Lung microvascular endothelial cell (primary cell): Measurements from ENCODE around the gene ATRNL1. TPM values are rescaled to one million over a fixed set of nuclear protein-coding genes. Genes with fewer than 3 reads are reported as not detected.

Experiments
- DNase-seq, 2 donors: peaks; one replicate each; pipeline versions ENCODE4 v3.0.0 to v3.0.0-alpha.2; 2010; ENCODE audit warnings: low read depth in 2 of 2
- total RNA-seq: library from RNA; depleted of rRNA; stranded (reverse); fragments of >200 nt; gene quantifications from 2 replicates; pipeline ENCODE4 v1.2.1, GENCODE V29; 2014

Gene ATRNL1
- total RNA-seq, 1 donor from 2014 or later = 0.20 TPM

DNA sequence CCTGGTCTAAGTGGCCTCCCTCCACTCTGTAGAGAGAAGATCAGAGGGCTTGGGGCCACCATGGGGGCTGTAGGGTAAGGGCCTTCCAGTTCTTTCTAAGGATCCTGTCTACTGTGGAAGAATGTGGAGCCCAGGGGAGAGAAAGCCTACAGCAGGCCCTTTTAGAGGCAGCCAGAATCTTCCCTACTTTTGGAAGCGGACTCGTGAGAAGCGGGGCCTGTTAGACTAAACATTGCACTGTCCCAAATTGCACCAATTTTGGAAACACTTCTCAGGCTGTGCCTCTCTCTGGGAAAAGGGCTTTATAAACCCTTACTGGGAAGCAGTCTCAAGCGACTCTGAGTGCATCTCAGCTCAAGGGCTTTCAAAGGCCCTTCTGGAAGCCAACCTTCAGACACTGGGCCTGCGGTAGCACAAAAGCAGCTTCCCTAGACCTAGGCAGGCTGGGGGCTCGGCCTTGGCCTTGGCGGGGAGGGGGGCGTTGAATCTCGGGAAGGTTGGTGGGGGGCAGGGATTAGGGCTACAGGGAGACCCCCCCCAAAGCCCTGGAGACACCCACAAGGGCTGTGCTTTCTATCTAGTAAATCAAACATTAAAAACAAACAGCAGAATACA lies 881.8 kb downstream of the ATRNL1 start:
- no peak for DNase-seq

DNA sequence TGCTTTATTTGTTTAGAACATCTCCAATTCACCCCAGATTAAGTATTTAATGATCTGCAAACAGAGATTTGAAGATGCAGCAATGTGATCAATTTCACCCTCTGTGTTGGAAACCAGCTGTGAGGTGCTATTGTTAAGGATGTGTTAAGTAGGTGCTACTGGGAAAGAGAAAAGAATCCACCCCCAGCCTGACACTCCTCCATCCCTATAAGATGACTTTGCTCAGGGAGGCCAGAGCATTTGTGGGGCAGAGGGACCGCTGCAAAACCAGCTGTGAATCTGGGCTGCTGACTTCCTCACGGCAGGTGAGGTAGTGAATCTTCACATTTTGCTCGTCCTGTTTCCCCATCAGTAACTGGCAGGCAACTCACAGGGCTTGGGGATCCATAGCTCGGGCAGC lies 882.3 kb downstream of the ATRNL1 start:
- DNase-seq = no peak

DNA sequence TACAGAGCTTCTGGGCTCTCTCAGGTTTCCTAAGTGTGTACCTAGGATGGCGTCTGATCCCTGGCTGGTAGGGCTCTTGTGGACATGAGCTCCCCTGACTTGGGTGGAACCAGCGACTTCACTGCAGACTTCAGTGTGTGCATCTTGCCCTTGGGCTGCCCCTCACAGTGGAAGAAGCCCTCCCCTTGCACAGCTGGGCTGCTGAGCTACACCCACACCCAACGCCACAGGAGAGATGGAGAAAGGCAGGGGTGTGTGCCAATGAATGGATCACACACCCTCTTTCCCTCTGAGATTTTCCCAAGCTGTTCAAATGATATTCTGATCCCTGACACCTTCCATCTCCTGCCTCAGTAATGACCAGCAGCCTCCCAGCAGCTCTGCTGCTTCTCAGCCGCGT lies 883.2 kb downstream of the ATRNL1 start:
- no peak for DNase-seq

DNA sequence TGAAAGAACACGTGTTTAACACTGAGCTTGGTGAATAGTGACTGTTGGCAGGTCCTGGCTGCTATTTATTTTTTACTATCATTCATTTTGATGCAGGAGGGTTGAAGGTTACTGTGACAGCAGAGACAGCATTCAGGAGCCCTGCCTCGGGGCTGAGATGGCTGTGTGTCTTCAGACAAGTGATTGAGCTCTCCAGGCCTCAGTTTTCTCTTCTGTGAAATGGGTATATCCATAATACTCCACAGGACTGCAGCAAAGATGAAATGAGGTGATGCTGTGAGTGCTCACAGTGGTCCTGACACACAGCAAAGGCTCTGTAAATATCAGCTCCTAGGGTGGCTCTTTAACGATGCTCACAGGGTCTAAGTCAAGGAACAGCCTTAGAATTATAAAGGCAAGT lies 884.7 kb downstream of the ATRNL1 start:
- DNase-seq = no peak

DNA sequence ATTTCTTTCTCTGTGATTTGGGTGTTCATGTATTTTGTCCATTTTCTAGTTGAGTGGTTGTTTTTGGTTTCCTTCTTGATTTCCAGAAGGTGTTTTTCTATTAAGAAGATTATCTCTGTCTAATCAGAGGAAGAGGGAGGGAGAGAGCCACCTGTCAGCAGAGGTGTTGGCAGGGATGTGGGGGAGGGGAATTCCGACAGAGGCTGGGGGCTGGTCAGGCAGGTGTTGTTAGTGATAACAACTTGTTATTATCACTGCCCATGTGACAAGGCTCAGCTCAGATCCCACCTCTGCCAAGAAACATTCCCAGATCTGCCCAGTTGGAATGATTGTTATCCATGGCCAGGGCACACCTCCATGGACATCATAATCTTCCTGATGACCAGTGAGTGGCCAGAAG lies 886.4 kb downstream of the ATRNL1 start:
- DNase-seq = no peak

DNA sequence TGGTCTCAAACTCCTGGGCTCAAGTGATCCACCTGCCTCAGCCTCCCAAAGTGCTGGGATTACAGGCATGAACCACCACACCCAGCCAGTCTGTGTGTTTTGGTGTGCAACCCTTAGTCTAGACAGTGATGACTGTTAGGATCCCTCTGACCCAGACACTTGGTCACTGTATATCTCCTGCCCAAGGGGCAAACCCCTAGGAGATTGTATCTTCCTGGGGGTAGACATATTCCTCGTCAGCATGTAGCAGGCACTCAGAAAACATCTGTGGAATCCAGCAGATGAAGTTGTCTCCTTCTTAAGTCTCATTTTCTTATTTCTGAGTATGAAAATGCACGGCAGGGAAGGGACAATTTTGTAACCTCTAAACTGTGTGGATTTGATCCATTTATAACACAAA lies 887.3 kb downstream of the ATRNL1 start:
- DNase-seq = no peak

DNA sequence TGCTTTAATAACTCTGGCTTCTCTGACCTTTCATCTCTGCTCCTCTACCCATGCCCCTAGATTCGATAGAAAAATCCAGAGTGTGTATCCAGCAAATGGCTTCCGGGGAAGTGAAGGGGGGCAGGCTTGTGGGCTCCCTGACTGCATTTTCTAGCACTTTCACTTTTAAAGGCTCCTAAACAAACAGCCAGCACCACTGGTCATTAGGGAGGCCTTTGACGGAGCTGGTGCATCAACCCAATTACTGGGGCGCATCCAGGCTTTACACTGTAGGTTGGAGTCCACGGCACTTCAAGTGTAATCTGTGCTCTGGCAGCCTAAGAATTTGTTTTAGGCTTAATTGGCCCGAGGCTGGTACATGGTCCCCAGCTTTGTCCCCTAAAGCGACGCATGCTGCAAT lies 887.9 kb downstream of the ATRNL1 start:
- peak; percentile 19 to 52 for DNase-seq

DNA sequence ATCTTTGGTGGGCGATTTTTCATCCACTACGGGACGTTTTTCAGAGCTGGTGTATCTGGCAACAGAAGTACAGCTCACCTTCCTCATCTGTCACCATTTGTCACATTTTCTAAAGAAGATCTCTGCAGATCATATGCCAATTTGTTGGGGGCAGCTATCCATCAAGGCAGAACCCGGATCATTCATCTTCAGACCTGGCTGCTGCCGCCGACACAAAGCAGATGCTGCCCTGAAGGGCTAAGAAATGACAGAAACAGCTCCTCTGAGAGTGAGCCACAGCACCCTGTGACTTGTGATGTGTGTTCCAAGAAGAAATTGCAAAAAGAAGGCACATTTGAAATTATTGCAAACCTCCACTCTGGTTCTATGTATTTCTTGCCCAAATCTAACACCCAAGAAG lies 888.9 kb downstream of the ATRNL1 start:
- DNase-seq = no peak

DNA sequence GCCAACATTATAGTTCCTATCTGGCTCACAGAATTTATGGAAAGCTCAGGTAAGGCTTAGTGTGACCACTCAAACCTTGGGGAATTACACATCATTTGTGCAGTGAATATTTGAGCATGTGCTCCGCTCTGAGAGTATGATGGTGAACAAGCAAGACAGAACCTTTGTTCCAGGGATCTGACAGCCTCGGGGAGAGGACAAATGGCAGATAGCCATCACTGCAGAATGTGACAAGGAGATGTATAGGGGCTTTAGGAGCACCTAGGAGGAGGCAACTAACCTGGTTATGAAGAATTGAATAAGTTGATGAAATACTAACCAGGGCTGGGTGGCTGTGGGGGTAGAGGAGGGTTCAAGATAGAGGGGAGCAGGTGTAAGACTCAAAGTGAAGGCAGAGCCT lies 889.4 kb downstream of the ATRNL1 start:
- no peak for DNase-seq

DNA sequence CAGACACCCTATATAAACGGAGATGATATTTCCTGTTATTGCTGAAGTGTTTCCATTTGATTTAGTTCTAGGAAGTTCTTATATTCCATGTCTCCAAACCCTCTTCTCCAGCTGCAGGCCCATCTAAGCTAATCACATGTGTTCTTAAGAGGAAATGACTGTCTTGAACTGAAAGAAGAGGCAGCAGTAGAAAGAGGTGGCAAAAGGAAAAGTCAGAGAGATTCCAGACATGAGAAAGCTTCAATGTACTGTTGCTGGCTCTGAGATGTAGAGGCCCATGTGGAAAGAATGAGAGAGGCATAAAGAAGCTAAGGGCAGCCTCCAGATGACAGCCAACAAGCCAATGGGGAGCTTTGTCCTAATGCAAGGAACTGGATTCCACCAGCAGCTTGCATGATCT lies 892.6 kb downstream of the ATRNL1 start:
- peak; percentile 44 to 57 for DNase-seq

DNA sequence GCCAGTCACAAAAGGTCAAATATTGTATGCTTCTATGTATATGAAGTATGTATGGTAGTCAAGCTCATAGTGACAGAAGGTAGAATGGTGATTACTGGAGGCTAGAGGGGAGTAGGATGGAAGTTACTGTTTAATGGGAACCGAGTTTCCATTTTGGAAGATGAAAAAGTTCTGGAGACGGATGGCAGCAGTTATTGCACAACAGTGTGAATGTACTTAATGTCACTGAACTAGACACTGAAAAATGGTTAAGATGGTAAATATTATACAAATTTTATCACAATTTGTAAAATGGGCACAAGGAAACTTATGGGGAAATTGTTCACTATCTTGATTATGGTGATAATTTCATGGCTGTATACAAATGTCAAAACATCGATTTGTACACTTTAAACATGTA lies 895.2 kb downstream of the ATRNL1 start:
- DNase-seq = no peak

DNA sequence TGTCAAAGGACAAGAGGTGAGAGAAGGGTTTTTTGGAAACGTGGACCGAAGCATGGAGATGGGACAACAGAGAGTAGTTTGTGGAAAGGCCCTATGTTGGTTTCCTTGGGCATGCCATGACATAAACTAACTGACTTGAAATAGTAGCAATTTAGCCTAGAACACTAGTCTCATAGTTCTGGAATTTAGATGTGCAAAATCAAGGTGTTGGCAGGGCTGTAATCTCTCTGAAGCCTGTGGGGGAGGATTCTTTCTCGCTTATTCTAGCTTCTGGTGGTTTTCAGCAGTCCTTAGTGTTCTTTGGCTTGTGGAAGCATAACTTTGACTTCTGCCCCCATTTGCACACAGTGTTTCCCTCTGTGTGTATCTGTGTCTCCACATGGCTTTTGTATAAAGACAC lies 896.5 kb downstream of the ATRNL1 start:
- DNase-seq = no peak

DNA sequence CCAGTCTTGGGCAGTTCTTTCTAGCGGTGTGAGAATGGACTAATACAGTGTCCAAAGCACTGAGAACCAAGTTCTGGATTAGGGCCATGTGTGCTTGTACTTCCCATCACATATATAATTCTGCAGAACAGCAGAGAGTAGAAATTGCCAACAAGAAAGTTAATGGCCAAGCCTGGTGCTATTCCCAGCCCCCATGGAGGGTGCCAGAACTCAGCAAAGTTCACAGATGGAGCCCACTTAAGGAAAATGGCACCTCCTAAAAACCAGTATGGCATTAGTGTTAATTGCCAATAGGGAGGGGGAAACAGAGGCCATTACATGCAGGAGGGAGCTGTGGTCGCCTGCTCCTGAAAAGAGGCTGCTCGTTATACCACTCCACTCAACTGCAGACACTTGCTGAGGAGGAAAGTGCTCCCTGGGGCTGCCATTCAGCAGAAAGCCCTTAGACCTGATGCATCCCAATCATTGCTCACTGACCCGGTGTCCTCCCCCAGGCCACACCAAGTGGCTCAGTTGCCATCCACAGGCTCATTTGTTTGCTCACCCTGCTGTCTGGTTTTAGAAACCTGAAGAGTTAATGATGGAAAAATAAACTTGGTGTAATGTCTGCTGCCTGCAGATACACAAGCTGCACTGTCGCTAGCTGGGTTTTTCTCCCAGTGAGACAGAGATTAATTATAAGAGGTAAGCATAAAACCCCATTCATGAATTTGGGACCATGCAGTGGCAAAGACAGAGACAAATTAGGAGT lies 899.2 kb downstream of the ATRNL1 start:
- no peak for DNase-seq

DNA sequence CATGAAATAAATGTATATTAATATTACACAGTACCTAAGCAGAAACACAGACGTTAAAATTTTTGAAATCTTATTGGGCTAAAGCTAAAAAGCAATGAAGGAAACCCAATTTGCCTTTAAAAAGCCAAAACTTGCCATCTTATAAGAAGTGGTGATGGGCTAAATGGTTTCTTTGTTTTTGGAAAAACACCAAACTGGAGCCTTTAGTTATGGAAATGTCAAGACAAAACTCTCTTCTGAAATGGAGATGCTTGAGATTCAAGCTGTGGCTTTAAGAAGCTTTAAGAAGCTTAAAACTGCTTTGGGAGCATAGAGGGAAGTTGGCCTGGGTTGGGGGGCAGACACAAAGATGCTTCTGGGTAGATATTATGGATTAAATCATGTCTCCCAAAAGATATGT lies 902.9 kb downstream of the ATRNL1 start:
- no peak for DNase-seq

DNA sequence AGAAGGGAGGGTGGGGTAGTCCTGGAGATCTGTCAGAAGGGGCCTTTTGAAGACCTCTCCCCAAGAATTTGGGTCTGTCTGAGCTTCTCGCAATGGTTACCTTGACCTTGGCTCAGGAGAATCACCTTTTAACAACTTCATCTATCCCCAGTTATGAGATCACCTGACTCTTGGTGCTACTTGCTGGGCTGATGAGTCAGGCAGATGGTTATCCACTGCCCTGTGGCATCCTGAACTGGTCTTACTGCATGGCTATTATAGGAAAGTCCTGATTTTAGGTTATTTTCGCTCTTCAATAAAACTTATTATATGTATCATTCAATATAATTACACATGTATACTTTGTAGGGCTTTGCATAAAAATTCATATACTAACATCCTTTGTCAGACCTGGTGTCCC lies 905.1 kb downstream of the ATRNL1 start:
- no peak for DNase-seq

Other genes with a start within 250 kb of the ATRNL1 start
- gene TRUB1, start 155.2 kb upstream of the ATRNL1 start, total RNA-seq = 13.1 and 18.1 TPM in 2 replicates